GM12878 (cell line): ENCODE measurements around the gene LRRC14B.

Experiments
- BCL11A ChIP-seq: IDR thresholded peaks from 2 replicates; pipeline ENCODE4 v1.6.1; 2011; ENCODE audit warnings: low read depth, low read length
- BRCA1 ChIP-seq: IDR thresholded peaks from 2 replicates; pipeline ENCODE4 v1.6.1; 2011; ENCODE audit warnings: low read depth, low read length, improper control_type of control experiment
- CREM ChIP-seq: IDR thresholded peaks from 2 replicates; pipeline ENCODE4 v1.6.1; 2014; ENCODE audit warnings: antibody characterized with exemption, low read depth
- EP300 ChIP-seq, 2 experiments: fragments of 150-350 bp in 1 of 2; IDR thresholded peaks; 2 replicates each; pipeline ENCODE4 v1.6.1; 2011 to 2012; ENCODE audit warnings: low read depth in 2 of 2, low read length in 2 of 2, borderline replicate concordance in 1 of 2, improper control_type of control experiment in 1 of 2, inconsistent platforms in 1 of 2; ENCODE audit not compliant: control insufficient read depth in 1 of 2
- NR2C2 ChIP-seq: IDR thresholded peaks from 2 replicates; pipeline ENCODE4 v1.6.1; 2011; ENCODE audit warnings: borderline replicate concordance, low read depth; ENCODE audit not compliant: control insufficient read depth, insufficient read length

- no peak for TF ChIP-seq BCL11A
- no peak for TF ChIP-seq NR2C2
- no peak for TF ChIP-seq BRCA1
- TF ChIP-seq CREM: no peak
- TF ChIP-seq EP300 (IDR thresholded peaks at IDR 0.05; ENCODE audit: borderline replicate concordance in 1 of 2, control insufficient read depth in 1 of 2, low read depth in 2 of 2, low read length in 2 of 2): no peak
Observed at GRCh38 chr5:181160-181559, 10.1 kb upstream of the LRRC14B start.
